Measurements from ENCODE around the gene ARL13A. TPM values are rescaled to one million over a fixed set of nuclear protein-coding genes. Genes with fewer than 3 reads are reported as not detected.

Gene ARL13A
- total RNA-seq, 1 donor from 2014 or later, result not detected

GRCh38 chrX:100944601-100945000 lies 24.9 kb upstream of the ARL13A start:
- no peak overlapping the region for H3K9ac ChIP-seq (ENCODE audit: low read length)
- no peak overlapping the region for H3K4me2 ChIP-seq (ENCODE audit: low read length)
- Mint-ChIP-seq H3K4me1 (ENCODE audit: low read depth, unreplicated experiment) (no peaks in the 10 kb centered on the region), H3K36me3 (ENCODE audit: low read depth, unreplicated experiment) (no peaks in the 10 kb centered on the region), H3K4me3 (ENCODE audit: unreplicated experiment) (no peak overlapping the region), H3K27me3 (ENCODE audit: low read depth, unreplicated experiment) (no peaks in the 10 kb centered on the region), H3K9me3 (ENCODE audit: unreplicated experiment) (no peaks in the 10 kb centered on the region), H3K27ac (ENCODE audit: unreplicated experiment) (no peak overlapping the region)
- H4K20me1 ChIP-seq (ENCODE audit: insufficient read depth, low read length), result no peaks in the 10 kb centered on the region
- FAIRE-seq, result peak; percentile 78
- DNase-seq (ENCODE audit: low read depth), result no peak
- no peak overlapping the region for H3K27ac ChIP-seq (ENCODE audit: low read depth, low read length)
- no peaks in the 10 kb centered on the region for H3K4me1 ChIP-seq (ENCODE audit: insufficient read depth, low read length)
- TF ChIP-seq EZH2 (IDR thresholded peaks at IDR 0.05; ENCODE audit: insufficient read depth, low read length), result no peak
- TF ChIP-seq, protein P1, sequence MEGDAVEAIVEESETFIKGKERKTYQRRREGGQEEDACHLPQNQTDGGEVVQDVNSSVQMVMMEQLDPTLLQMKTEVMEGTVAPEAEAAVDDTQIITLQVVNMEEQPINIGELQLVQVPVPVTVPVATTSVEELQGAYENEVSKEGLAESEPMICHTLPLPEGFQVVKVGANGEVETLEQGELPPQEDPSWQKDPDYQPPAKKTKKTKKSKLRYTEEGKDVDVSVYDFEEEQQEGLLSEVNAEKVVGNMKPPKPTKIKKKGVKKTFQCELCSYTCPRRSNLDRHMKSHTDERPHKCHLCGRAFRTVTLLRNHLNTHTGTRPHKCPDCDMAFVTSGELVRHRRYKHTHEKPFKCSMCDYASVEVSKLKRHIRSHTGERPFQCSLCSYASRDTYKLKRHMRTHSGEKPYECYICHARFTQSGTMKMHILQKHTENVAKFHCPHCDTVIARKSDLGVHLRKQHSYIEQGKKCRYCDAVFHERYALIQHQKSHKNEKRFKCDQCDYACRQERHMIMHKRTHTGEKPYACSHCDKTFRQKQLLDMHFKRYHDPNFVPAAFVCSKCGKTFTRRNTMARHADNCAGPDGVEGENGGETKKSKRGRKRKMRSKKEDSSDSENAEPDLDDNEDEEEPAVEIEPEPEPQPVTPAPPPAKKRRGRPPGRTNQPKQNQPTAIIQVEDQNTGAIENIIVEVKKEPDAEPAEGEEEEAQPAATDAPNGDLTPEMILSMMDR (IDR thresholded peaks at IDR 0.05; ENCODE audit: insufficient read depth, low read depth, low read length), result no peak
- H3K27me3 ChIP-seq (ENCODE audit: insufficient read depth, low read length), result no peaks in the 10 kb centered on the region
- H3K36me3 ChIP-seq (ENCODE audit: insufficient read depth, low read length), result no peaks in the 10 kb centered on the region
- H3K79me2 ChIP-seq (ENCODE audit: insufficient read depth, low read length), result no peaks in the 10 kb centered on the region
- no peaks in the 10 kb centered on the region for H3K9me3 ChIP-seq (ENCODE audit: insufficient read depth, low read depth, low read length)
- H3K4me3 ChIP-seq (ENCODE audit: insufficient read depth, low read depth, low read length), result no peak overlapping the region
- H2AFZ ChIP-seq (ENCODE audit: low read depth, low read length), result no peak overlapping the region

GRCh38 chrX:100946299-100946927 lies 23.1 kb upstream of the ARL13A start:
- FAIRE-seq, result peak; percentile 96
- no peak overlapping the region for H3K4me3 ChIP-seq (ENCODE audit: insufficient read depth, low read depth, low read length)
- Mint-ChIP-seq H3K4me1 (ENCODE audit: low read depth, unreplicated experiment) (no peaks in the 10 kb centered on the region), H3K36me3 (ENCODE audit: low read depth, unreplicated experiment) (no peaks in the 10 kb centered on the region), H3K27ac (ENCODE audit: unreplicated experiment) (no peak overlapping the region), H3K4me3 (ENCODE audit: unreplicated experiment) (no peak overlapping the region), H3K27me3 (ENCODE audit: low read depth, unreplicated experiment) (no peaks in the 10 kb centered on the region), H3K9me3 (ENCODE audit: unreplicated experiment) (no peaks in the 10 kb centered on the region)
- no peak overlapping the region for H3K9ac ChIP-seq (ENCODE audit: low read length)
- no peaks in the 10 kb centered on the region for H3K4me1 ChIP-seq (ENCODE audit: insufficient read depth, low read length)
- no peaks in the 10 kb centered on the region for H3K9me3 ChIP-seq (ENCODE audit: insufficient read depth, low read depth, low read length)
- H3K79me2 ChIP-seq (ENCODE audit: insufficient read depth, low read length), result no peaks in the 10 kb centered on the region
- no peaks in the 10 kb centered on the region for H3K27me3 ChIP-seq (ENCODE audit: insufficient read depth, low read length)
- no peak overlapping the region for H3K27ac ChIP-seq (ENCODE audit: low read depth, low read length)
- H4K20me1 ChIP-seq (ENCODE audit: insufficient read depth, low read length), result no peaks in the 10 kb centered on the region
- H3K4me2 ChIP-seq (ENCODE audit: low read length), result no peak overlapping the region
- no peak overlapping the region for H2AFZ ChIP-seq (ENCODE audit: low read depth, low read length)
- TF ChIP-seq, protein P1 (IDR thresholded peaks at IDR 0.05; ENCODE audit: insufficient read depth, low read depth, low read length), result no peak
- no peak for TF ChIP-seq EZH2 (IDR thresholded peaks at IDR 0.05; ENCODE audit: insufficient read depth, low read length)
- H3K36me3 ChIP-seq (ENCODE audit: insufficient read depth, low read length), result no peaks in the 10 kb centered on the region
- DNase-seq (ENCODE audit: low read depth), result peak; percentile 2

DNA sequence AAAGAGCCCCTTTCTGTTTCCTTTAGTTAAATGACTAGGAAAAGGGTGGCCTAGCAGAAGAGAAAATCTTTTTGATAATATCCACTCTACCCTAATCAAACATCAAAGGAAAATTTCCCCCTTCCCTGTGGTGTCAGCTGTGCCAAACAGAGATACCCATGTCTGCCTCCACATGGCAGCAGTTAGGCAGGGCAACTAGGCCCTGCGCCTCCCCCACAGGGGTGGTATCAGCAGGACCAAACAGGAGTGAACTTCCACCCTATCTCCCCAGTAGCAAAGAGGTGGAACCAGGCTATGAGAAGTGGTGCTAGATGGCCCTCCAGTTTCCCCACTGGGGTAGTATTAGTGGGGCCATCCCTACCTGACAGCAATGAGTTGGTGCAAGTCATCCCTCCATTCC lies 21.0 kb upstream of the ARL13A start:
- no peak for TF ChIP-seq EZH2 (IDR thresholded peaks at IDR 0.05; ENCODE audit: insufficient read depth, low read length)
- H3K36me3 ChIP-seq (ENCODE audit: insufficient read depth, low read length), result no peaks in the 10 kb centered on the region
- Mint-ChIP-seq H3K9me3 (ENCODE audit: unreplicated experiment) (no peaks in the 10 kb centered on the region), H3K27ac (ENCODE audit: unreplicated experiment) (no peak overlapping the region), H3K4me3 (ENCODE audit: unreplicated experiment) (no peak overlapping the region), H3K4me1 (ENCODE audit: low read depth, unreplicated experiment) (no peaks in the 10 kb centered on the region), H3K36me3 (ENCODE audit: low read depth, unreplicated experiment) (no peaks in the 10 kb centered on the region), H3K27me3 (ENCODE audit: low read depth, unreplicated experiment) (no peaks in the 10 kb centered on the region)
- H3K9ac ChIP-seq (ENCODE audit: low read length), result no peak overlapping the region
- H3K27ac ChIP-seq (ENCODE audit: low read depth, low read length), result no peak overlapping the region
- H2AFZ ChIP-seq (ENCODE audit: low read depth, low read length), result no peak overlapping the region
- H3K9me3 ChIP-seq (ENCODE audit: insufficient read depth, low read depth, low read length), result no peaks in the 10 kb centered on the region
- H3K4me2 ChIP-seq (ENCODE audit: low read length), result no peak overlapping the region
- no peak for DNase-seq (ENCODE audit: low read depth)
- no peak overlapping the region for H3K4me3 ChIP-seq (ENCODE audit: insufficient read depth, low read depth, low read length)
- no peaks in the 10 kb centered on the region for H4K20me1 ChIP-seq (ENCODE audit: insufficient read depth, low read length)
- no peaks in the 10 kb centered on the region for H3K4me1 ChIP-seq (ENCODE audit: insufficient read depth, low read length)
- no peak for FAIRE-seq
- H3K79me2 ChIP-seq (ENCODE audit: insufficient read depth, low read length), result no peaks in the 10 kb centered on the region
- no peaks in the 10 kb centered on the region for H3K27me3 ChIP-seq (ENCODE audit: insufficient read depth, low read length)
